Choroid plexus epithelial cell (primary cell): ENCODE results near the gene ZC3H13.

Source experiments
- DNase-seq: peaks from one replicate; pipeline ENCODE4 v3.0.0-alpha.2; 2010; ENCODE audit warnings: low read depth
- H3K4me3 ChIP-seq: 2 replicates; pipeline ENCODE4 v1.5.1; 2011; ENCODE audit warnings: low read depth, mild to moderate bottlenecking, control low read depth, low read length, moderate library complexity
- TF ChIP-seq, protein P1 (sequence below): conservative IDR thresholded peaks from 2 replicates; pipeline ENCODE4 v1.5.1; 2011; ENCODE audit warnings: low read depth, mild to moderate bottlenecking, control low read depth, inconsistent platforms, low read length, moderate library complexity

Gene ZC3H13

DNA sequence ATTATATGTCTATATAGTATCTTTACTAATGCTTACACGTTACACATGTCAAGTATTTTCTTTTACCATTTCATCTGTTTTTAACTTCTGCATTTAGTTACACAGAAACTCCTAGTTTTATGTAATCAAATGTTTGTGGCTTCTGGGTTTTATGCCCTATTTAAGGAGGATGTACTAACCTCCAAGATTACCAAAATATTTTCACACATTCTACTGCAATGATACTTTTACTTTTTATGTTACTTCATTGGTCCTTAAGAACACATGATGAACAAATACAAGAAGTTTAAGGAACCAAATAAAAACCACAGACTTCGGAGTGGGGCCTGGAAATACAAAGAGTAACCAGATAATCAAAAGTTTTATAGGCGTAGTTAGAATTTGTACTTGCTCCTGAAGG is 37.2 kb downstream of the ZC3H13 start:
- no peak for DNase-seq
- TF ChIP-seq, protein P1, sequence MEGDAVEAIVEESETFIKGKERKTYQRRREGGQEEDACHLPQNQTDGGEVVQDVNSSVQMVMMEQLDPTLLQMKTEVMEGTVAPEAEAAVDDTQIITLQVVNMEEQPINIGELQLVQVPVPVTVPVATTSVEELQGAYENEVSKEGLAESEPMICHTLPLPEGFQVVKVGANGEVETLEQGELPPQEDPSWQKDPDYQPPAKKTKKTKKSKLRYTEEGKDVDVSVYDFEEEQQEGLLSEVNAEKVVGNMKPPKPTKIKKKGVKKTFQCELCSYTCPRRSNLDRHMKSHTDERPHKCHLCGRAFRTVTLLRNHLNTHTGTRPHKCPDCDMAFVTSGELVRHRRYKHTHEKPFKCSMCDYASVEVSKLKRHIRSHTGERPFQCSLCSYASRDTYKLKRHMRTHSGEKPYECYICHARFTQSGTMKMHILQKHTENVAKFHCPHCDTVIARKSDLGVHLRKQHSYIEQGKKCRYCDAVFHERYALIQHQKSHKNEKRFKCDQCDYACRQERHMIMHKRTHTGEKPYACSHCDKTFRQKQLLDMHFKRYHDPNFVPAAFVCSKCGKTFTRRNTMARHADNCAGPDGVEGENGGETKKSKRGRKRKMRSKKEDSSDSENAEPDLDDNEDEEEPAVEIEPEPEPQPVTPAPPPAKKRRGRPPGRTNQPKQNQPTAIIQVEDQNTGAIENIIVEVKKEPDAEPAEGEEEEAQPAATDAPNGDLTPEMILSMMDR: no peak
- H3K4me3 ChIP-seq: no peak overlapping the region

DNA sequence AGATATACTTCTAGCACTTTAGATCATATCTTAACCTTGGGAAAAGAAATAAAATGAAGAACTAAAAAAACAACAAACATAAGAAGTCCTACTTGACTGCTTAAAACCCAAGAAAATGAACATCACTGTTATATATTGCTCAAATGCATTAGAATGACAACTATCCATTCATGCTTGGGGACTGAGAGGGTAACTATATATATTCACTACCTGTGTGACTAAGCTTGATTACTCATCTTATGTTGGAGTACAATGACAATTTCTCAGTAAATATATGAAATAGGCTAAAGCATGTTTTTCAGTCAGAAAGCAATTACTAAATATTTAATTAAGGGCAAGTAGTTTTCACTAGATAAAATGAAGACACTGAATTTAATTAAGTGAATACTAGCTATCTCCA is 40.1 kb downstream of the ZC3H13 start:
- TF ChIP-seq, protein P1: no peak
- no peak overlapping the region for H3K4me3 ChIP-seq
- DNase-seq: no peak

DNA sequence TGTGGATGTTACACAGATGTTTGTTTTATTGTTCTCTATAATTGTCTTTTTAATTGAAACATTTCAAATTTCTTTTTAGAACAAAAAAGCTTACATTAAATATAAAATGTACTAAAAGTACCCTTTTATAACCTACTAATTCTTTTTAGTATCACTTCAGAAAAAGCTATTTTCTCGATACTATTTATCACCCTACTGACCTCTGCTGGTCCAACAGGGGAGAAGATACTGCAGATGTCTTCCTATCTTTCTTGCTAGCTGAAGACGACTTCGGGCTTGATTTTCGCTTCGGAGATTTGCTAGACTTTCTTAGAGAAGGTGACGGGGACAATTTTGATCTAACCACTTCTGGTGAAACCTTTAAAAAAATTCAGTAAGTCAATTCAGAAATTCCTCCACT is 42.4 kb downstream of the ZC3H13 start:
- H3K4me3 ChIP-seq: no peak overlapping the region
- TF ChIP-seq, protein P1: peak; percentile 42
- peak; percentile 32 for DNase-seq

DNA sequence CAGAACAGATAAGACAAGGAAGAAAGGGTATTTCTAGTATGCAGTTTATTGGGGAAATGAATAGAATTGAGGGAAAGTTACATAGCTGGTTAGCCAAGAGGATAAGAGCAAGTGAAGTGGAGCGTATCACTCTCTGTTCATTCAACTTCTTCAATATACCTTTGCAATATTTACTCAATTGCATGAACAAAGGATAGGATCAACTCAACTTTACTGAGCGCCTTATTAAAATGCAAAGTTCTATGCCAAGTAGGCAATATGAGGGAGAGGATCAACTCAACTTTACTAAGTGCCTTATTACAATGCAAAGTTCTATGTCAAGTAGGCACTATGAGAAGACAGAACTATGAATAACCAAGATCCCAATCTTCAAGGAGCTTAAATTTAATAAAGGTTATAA is 43.9 kb downstream of the ZC3H13 start:
- DNase-seq: no peak
- TF ChIP-seq, protein P1: no peak
- no peak overlapping the region for H3K4me3 ChIP-seq

DNA sequence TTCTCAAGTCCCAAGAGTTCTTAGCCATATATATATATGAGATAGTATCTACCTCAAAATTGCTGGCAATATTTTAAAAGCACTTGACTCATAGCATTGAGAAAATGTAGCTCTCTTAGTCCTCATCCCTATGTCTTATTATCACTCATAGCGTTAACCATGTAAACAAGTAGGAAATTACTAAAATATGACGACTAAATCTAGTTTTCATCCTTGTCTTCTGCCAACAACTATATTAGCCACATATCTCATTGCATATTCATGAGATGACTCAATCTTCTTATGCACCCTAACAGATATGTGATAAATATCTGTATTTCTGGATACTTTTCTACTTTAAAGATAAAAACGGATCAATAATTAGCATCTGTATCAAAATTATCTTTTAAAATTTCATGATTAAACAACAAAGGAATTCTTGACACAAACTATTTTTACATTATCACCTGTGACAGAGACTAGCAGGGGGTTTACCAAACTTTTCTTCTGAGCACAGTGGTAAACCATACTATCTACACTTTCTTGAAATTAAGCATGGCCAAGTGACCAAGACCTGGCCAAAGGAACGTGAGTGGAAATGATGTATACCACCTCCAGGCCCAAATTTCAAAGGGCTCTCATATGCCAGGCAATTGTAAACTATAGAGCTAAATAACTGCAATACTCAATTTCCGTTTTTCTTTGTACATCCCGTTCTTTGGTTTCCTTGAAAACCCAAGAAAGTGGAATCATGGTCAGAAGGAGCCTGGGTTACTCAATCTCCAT is 45.7 kb downstream of the ZC3H13 start:
- no peak overlapping the region for H3K4me3 ChIP-seq
- TF ChIP-seq, protein P1: no peak
- no peak for DNase-seq

DNA sequence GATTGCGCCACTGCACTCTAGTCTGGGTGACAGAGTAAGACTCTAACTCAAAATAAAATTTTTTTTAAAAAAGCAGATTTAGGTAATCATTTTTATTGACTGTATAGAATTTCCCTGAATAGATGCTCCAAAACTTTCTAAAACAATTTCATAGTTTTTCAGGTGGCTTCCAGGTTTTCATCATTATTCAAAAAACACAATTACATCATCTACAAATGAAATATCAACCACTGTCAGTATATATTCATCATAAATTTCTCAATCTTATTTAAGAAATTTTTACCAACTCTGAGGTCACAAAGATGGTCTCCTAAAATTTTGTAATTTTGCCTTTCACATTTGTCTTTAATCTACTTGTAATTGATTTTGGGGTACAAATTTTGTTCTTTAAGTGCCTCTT is 48.1 kb downstream of the ZC3H13 start:
- no peak for DNase-seq
- TF ChIP-seq, protein P1: no peak
- H3K4me3 ChIP-seq: no peak overlapping the region

DNA sequence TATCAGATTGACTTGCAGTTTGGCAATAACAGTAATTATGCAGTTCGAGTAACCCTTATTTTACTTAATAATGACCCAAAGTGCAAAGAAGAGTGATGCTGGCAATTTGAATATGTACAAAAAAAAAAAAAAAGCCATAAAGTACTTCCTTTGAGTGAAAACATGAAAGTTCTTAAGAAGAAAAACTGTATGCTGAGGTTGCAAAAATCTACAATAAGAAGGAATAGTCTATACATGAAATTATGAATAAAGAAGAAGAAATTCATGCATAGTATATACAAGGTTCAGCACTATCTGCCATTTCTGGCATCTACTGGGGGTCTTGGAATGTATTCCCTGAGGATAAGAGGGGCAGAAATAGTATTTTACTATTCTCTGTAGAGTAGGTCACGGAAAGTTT is 55.9 kb downstream of the ZC3H13 start:
- DNase-seq: no peak
- H3K4me3 ChIP-seq: no peak overlapping the region
- TF ChIP-seq, protein P1: no peak
